ENCODE results near the gene GPC5.

GPC5 gene

DNA sequence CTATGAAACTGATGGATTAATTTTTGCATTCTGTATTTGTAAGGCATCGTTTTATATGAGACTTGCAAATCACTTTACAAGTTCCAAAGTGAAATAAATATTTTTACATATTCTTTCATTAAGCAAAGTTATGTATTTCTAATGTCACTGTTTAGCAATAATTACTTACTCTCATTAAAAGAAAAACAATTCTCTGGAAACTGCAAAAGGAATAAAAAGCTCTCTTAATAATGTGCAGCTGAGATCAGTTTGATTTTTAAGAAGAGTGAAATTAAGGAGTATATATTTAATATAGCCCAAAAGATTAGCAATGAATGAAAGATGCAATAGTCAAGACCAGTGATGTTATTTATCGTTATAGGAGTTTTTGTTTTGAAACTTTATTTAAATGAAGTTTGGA is 155.2 kb downstream of the GPC5 start:
- FAIRE-seq, result no peak

DNA sequence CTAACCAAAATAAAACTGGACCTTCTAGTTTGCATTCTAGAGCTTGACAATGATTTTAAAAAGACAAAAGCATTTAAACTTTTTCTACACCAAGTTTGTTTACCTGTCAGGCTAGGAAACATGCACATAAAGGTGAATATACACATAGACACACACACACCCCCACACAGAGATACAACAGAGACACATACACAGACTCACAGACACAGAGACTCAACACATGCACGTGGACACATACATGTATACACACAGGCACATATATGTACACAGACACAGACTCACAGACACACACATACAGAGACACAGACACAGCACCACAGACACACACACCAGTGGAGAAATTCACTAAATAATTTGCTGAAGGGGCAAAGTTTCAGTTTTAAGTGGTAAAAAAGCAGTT is 155.7 kb downstream of the GPC5 start:
- no peak for FAIRE-seq

DNA sequence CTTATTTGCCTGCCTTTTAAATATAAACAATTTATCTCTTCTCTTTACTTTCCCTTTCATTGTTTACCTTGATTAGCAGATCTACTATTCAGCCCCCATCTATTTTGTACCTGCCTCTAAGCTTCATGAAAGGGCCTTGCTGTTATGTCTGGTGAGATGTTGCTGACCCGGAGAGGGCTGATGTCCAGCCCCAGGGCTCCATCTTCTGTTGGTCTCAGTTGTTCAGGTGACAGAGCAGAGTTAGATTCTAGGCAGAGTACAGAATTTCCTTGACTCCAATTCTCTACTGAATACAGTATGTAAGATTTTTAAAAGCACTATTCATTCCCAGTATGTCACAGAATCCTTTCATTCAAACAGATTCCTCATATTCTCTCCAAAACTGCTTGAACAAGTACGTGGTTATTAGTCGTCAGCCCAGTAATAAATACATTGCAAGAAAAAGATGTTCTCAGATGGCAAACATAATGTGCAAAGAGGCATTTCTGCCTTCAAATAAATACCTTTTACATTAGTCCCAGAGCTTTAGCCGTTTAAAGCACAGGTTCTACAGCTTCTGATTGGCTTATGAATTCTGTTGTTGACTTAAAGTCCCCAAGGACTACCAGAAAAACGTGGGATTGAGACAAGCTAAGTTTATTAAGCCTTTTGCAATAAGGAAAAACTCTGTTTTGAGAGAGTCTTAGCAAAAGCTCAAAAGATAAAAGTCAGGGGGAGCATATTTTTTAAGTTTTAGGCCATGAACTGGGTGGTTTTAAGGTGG is 159.1 kb downstream of the GPC5 start:
- FAIRE-seq, result no peak

DNA sequence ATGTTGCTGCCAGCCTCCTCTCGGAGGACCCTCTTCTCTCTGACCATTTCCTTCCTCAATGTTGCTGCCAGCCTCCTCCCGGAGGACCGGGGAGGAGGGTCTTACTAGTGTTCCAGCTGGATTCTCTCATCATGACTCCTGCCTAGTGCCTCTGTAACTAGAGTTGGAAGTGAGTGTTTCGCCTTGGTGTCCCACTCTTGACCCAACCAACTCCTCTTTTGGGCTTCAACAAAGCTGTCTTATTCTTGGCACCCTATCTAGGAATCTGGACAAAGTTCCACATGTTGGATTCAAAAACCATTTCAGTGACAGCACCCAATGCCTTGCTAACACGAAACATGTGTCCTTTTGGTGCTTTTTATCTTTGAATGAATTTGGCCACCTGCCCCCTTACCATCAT is 165.4 kb downstream of the GPC5 start:
- FAIRE-seq, result no peak

DNA sequence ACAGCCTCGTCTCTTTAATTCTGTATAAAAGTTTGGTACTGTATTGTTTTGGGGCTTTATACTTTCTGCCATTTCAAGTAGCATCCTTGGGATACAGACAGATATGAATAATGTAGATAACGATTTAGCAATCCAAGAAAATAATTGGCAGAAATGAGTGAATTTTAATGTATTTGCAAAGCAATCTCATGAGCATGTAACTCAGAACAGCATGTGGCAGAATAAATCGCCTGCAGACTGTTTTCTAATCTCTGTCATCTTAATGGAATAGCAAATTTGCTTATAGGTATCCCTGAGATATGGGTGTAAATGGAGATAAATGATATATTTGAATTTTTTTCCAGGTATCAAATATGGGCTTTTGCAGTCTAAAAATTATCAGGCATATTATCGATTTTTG is 166.0 kb downstream of the GPC5 start:
- FAIRE-seq, result no peak

DNA sequence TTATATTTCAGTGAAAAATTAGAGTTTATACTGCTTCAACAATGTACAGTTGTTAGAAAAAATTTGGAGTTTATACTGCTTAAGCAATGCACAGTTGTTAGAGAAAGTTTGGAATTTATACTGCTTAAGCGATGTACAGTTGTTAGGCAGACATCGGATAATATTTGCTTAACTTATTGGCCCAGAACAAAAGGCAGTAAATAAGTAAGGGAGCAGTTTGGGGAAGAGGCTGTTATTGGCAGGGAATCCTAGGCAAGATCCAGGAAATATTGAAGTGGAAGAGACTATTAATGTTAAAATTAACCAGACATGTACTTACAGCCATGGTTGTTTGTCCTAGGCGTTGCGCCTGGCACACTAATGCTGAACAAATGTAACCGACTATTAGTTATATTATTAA is 166.9 kb downstream of the GPC5 start:
- no peak for FAIRE-seq

DNA sequence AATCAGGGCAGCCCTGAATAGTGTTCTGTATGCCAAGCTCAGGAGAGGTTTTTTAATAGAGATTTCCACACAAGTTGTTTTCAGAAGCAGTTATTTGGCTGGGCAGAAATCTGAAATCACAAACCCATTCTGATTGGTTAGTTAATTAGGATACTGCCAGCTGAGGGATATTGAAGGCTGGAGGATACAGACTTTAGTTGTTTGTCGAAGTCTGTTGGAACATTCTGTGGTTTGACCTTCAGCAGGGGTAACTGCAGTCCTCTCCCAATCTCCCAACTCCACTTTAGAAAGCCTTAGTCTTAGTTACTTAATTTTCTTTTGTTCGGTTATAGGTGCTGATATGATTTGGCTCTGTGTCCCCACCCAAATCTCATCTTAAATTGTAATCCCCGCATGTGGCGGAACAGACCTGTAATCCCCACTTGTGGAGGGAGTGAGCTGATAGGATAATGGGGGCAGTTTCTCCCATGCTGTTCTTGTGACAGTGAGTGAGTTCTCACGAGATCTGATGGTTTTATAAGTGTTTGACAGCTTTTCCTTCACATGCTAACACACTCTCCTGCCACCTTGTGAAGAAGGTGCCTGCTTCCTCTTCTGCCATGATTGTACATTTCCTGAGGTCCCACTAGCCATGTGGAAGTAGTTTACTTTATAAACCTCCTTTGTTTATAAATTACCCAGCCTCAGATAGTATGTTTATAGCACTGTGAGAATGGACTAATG is 169.2 kb downstream of the GPC5 start:
- no peak for FAIRE-seq

DNA sequence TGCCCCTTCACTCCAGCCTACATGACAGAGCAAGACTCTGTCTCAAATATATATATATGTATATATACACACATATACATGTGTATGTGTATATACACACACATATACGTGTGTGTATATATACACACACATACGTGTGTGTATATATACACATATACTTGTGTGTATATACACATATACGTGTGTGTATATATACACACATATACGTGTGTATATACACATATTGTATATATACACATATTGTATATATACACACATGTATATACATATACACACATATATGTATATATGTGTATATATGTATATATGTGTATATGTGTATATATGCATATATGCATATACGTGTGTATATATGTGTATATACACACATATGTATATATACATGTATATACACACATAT is 173.3 kb downstream of the GPC5 start:
- FAIRE-seq, result no peak

DNA sequence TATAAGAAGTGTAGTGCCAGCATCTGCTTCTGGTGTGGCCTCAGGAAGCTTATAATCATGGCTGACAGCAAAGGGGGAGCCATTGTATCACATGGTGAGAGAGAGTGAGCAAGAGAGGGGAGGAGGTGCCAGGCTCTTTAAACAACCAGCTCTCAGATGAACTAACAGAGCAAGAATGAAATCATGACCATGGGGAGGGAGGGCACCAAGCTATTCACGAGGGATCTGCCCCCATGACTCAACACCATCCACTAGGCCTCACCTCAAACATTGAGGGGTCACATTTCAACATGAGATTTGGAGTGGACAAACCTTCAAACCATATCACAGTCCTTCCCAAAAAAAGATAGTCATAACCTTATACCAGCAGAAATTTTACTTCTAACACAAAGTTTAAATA is 174.0 kb downstream of the GPC5 start:
- no peak for FAIRE-seq

DNA sequence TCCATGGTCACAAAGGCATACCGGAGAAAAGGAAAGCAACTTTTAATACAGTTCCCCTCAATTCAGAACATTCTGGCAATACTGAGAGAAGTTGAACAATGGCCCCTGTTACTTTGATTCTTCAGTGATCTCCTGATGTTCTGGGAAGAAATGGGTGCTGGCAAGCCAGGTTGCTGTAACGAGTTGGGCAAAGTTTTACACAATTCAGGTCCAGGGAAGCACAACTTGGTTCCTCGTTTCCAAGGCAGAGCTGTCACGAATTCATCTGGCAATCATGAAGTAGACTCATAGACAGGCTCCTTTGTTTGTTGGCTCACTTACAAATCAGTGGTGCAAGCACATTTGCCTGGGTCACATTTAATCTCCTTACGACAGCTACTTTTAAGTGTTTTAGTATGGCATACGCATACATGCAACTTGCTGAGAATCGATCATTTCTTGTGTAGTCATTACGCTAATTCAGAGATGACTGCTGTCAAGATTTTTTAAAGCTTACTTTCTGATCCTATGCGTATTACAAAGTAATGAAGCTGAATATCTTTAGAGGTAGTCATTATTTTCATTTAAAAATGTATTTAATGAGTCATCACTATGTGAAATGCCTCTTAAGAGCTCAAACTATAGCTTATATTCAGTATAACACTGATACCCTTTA is 174.7 kb downstream of the GPC5 start:
- no peak for FAIRE-seq

DNA sequence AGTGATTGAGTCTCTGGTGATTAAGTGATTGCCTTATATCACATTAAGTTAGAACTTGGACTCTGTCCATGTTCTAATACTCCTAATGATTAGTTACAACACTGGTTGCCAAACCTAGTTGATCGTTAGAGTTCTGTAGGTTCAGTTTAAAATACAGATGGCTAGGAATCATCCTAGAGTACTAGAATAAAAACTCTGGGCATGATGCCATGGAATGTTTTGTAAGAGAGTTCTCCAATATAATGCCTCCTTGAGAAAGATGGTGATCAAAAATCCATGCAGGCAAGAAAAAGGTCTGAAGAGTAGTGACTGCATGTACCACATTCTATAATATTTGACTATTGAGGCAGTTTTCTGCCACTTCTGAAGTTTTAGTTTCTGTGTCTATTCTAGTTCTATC is 176.3 kb downstream of the GPC5 start:
- FAIRE-seq, result no peak

DNA sequence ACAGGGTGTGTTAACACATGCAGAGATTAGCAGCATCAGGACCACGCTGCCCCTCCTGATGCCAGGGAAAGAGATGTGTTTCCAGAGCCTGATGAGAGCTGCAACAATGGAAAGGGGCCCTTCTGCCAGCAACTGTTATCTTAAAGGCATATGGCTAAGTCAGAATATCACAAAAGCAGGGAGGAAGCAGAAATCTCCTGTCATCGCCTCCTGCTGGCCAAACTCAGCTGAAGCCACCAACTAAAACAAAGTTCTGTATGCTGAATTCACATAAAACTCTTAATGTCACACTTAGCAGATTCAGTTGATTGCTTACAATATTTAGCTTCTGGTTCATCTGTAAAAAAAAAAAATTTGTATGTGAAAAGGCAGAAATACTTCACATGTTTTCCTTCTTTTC is 178.2 kb downstream of the GPC5 start:
- FAIRE-seq, result no peak

DNA sequence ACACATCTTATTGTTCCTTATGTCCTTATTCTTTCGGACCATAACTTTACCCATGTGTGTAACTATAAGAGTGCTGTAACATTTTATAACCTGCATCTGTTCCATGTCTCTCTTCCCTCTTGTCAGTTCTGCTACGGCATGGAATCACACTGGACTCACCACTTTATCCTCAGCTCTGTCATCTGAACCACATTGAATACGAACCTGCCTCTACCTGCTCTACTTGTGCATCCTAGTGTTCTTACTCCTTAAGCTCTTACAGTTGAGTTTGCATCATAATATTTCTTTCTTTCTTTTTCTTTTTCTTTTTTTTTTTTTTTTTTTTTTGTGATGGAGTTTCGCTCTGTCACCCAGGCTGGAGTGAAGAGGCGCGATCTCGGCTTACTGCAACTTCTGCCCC is 180.9 kb downstream of the GPC5 start:
- FAIRE-seq, result no peak

DNA sequence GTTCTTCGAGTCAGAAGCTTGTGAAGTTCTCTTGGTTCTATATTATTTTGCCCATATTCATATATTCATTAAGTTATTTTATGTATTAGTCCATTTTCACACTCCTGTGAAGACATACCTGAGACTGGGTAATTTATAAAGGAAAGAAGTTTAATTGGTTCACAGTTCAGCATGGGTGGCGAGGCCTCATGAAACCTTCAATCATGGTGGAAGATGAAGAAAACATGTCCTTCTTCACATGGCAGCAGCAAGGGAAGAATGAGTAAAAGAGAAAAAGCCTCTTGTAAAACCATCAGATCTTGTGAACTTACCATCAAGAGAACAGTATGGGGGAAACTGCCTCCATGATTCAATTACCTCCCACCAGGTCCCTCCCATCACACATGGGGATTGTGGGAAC is 182.3 kb downstream of the GPC5 start:
- FAIRE-seq, result no peak

DNA sequence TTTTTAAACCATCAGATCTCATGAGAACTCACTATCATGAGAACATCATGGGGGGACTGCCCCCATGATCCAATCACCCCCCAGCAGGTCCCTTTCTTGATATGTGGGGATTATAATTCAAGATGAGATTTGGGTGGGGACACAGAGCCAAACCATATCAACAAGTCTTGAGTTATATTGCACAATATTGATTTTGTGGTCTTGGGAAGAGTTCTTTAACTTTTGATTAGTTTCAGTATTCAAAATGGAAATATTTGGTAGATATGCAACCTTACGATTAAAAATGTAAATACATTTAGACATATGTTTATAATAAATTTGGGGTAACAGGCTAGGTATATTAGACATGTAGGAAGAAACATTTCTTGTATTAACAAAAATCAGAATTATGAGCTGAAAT is 188.2 kb downstream of the GPC5 start:
- FAIRE-seq, result no peak

DNA sequence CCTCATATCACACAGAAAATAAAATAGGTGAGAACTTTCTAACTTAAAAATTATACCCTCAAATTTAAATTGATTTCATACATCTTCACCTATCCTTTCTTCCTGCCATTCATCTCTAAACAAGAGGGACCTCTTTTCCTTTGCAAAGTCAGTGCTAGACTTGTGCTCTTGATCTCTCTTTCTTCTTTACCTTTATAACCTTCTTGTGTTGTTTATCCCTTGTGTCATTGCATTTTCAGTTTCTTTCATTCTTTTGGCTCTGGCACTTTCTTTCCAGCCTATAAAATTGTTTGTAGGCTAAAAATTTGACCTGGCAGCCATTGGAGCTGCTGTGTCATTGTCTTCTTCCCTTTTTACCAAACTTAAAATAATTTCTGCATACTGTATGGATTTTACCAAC is 190.1 kb downstream of the GPC5 start:
- FAIRE-seq, result no peak

DNA sequence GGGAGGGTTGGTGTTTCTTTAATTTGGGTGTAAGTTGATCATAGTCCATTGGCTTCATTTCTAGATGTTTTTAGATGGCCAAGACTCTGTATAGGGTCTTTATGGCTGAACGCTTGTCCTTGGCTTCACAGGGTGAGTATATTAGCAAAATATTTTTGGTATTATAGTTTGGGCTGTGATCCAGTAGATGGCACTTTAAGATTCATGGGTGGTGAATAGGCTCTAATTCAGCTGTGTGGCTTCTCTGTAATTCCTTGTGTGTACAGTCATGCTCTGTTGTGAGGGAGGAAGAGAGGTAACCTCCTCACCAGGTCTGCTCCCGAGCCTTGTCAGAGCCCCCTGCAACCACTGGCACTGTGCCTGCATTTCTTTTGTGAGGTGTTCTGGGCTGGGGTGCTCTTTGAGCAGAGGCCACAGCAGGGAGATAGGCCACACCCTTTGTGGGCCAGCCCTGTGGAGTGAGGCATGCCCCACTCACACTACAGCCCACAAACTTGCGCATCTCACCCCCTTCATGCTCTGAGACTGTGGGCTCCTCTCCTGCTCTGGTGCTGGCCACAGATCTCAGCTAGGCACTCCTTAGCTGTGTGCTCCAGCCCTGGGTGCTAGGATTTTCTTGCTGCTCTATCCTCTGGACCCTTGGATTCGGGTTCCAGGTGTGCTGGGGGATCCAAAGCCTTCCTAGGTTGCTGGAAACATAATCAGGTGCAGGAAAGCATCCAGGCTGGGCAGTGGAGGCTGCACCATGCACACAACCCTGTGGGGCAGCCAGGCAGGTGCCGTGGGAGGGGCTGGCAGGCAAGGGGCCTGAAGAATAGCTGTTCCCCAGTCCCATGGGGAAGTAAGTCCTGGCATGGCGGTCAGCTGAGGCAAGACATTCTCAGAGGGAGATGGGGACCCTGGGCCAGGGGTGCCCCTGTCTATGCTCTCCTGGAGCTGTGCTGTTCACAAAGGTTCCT is 193.9 kb downstream of the GPC5 start:
- FAIRE-seq, result no peak

DNA sequence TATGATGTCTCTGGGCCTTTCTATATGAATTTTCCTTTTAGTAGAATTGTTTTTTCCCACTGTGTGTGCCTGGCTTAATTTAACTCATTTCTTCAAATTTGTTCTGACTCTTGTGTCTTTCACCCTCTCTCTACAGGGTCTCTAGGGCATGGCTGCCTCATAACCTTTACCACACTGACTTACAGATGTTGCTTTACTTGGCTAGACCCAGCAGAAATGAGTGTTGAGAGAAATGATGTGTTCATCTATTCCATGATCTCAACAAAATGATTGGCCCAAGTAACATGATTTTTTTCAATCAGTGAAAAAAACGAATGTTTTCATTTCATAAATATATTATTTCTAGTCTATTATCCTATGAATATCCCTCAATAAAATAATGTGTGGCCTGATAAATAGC is 195.0 kb downstream of the GPC5 start:
- FAIRE-seq, result no peak

DNA sequence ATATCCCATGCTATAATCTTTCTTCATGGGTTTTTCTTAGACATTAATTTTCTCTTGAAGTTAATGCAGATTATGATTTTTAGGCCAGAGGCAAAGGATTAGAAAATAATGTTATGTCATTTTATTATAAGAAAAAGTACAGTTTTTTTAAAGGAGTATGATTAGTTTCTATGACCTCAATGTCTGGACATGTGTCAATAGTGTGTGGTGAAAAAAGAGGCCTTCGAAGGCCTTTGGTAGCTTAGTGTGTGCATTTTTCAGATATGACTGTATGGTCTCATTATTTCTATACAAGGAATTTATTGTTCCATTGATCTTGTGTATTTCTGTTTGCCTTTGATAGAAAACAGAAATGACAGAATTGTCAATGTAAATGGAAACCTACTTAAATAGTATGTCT is 195.6 kb downstream of the GPC5 start:
- FAIRE-seq, result no peak

DNA sequence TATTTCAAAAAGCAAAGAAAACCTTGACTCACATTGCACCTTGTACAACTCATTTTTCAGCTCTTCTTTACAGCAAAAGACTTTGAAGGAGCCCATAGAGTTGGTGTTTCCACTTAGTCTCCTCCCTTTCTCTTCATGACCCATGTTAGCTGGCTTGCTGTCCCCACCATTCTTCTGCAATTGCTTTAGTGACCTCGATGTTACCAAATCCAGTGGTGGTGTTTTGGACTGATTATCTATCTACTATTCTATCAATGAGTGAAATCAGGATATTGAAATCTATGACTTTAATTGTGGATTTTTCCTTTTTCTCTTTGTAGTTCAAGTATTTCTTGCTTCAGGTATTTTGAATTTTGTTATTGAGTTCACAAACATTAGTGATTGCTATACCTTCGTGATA is 197.3 kb downstream of the GPC5 start:
- FAIRE-seq, result no peak

DNA sequence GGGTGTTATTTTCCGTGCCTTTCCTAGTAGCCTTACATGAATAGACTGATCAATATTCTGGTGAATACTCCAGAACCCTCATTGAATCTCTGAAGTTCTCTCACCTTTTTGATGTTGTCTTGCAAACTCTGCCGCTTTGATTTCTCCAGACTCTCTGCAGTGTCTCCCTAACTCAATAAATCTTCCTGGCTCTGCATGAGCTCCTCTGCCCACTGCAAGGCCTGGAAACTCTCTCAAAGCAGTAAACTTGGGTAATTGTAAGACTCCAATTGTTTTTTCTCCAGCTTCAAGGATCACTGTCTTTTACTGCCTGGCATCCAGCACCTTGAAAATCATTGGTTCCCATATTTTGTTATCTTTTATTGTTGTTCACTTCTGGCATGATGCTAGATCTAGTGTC is 198.4 kb downstream of the GPC5 start:
- FAIRE-seq, result no peak

DNA sequence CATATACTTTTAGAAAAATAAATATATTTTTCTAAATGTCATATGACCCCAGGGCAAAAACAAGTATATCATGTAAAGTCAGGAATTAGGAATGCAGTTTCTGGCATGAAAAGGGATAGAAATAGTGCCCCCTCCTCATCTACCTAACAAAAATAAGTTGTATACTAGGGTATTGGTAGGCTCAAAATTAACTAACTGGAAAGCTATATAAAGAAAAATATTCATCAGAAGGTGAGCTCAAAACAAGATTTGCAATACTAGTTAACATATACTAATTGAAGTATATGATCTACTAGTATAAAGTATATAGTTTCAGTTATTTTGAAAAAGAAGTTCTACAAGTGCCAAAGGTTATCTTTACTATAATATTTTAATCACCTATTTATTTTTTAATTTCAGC is 200.2 kb downstream of the GPC5 start:
- FAIRE-seq, result no peak

DNA sequence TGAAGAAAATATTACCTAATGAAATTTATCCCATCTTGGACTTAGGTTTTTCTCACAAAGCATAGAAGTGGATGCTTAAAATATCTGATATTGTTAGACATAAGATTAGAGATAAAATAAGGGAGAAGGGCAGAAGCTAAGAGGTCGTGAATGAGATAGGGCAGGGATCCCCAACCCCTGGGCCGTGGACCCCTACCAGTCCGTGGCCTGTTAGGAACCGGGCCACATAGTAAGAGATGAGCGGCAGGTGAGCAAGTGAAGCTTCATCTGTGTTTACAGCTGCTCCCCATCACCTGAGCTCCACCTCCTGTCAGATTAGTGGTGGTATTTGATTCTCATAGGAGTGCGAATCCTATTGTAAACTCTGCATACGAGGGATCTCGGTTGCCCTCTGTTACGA is 202.9 kb downstream of the GPC5 start:
- FAIRE-seq, result no peak

Measured in islet of Langerhans (tissue), 1 donor.